Dendritic cell treated with granulocyte-macrophage colony-stimulating factor and Interleukin-4, amounts not matched to agents 40 ng/mL and 50 ng/mL, for 4 days (primary cell): Measurements from ENCODE around the gene PPM1L.
A peak's percentile ranks its signal among the peaks of the same experiment; 100 is the strongest.
"Not testable (repeated sequence)": the region's sequence is repeated elsewhere in the genome, so short reads cannot be mapped to it uniquely, and the experiment has no call there.

Experiments
- H3K27ac Mint-ChIP-seq: one replicate; pipeline ENCODE4 v1.8.0; 2022; ENCODE audit warnings: mild to moderate bottlenecking, mixed read lengths
- H3K27me3 Mint-ChIP-seq: one replicate; pipeline ENCODE4 v1.8.0; 2022; ENCODE audit warnings: mild to moderate bottlenecking, mixed read lengths
- H3K36me3 Mint-ChIP-seq: one replicate; pipeline ENCODE4 v1.8.0; 2022; ENCODE audit warnings: low read depth, mixed read lengths
- H3K4me1 Mint-ChIP-seq: one replicate; pipeline ENCODE4 v1.8.0; 2022; ENCODE audit warnings: low read depth, mixed read lengths
- H3K4me3 Mint-ChIP-seq: one replicate; pipeline ENCODE4 v1.8.0; 2022; ENCODE audit warnings: mild to moderate bottlenecking, moderate library complexity, mixed read lengths
- H3K9me3 Mint-ChIP-seq: one replicate; pipeline ENCODE4 v1.8.0; 2022; ENCODE audit warnings: mixed read lengths
- intact Hi-C: fragments of 100-400 bp; cut with micrococcal nuclease; formaldehyde crosslinking; loops from one replicate; pipeline ENCODE4 v1.15.0; 2022

The PPM1L gene

GRCh38 chr3:161026612-161027510 lies 270.8 kb downstream of the PPM1L start:
- Mint-ChIP-seq H3K27me3 (no peaks in the 10 kb centered on the region), H3K27ac (no peak overlapping the region), H3K9me3 (peaks cover 21% of the 10 kb centered on the region), H3K36me3 (peaks cover 62% of the 10 kb centered on the region), H3K4me1 (peaks cover 46% of the 10 kb centered on the region), H3K4me3 (no peak overlapping the region)
- intact Hi-C loops = no loop called here

DNA sequence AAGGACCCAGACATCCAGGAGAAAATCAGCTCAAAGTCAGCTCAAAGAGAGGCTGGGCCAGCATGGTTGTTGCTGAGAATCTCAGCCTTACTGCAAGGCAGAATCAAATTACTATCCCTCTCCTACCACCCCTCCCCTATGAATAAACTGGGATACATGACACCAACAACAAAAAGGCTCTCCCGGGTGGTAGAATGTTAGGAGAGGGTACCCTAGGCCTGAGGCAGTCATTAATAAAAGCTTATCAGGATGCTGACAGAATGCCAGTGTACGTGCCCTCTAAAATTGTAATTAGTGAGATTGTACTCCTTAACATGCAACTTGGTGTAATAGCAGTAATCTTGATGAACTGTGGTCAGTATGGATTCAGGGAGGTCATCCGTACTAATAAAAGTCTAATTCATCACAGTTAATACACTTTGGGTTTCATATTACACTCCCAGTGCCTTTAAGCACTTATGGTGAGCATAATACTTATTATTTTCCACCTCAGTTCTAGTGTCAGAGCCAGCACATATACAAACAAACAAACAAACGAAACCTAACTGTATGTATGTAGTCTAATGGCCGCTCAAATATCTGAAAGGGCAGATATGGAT lies 272.6 kb downstream of the PPM1L start:
- peaks cover 49% of the 10 kb centered on the region for H3K4me1 Mint-ChIP-seq
- H3K27me3 Mint-ChIP-seq = no peaks in the 10 kb centered on the region
- peaks cover 64% of the 10 kb centered on the region for H3K36me3 Mint-ChIP-seq
- intact Hi-C loops = no loop called here
- H3K27ac Mint-ChIP-seq = no peak overlapping the region
- H3K4me3 Mint-ChIP-seq = no peak overlapping the region
- peaks cover 5% of the 10 kb centered on the region for H3K9me3 Mint-ChIP-seq

- Mint-ChIP-seq H3K4me3 (no peak overlapping the region), H3K4me1 (peaks cover 71% of the 10 kb centered on the region), H3K27me3 (no peaks in the 10 kb centered on the region), H3K36me3 (peaks cover 59% of the 10 kb centered on the region), H3K9me3 (no peaks in the 10 kb centered on the region), H3K27ac (peak overlapping the region; percentile 63)
- intact Hi-C loops = no loop called here
Observed at GRCh38 chr3:161031134-161031533, 275.1 kb downstream of the PPM1L start.

DNA sequence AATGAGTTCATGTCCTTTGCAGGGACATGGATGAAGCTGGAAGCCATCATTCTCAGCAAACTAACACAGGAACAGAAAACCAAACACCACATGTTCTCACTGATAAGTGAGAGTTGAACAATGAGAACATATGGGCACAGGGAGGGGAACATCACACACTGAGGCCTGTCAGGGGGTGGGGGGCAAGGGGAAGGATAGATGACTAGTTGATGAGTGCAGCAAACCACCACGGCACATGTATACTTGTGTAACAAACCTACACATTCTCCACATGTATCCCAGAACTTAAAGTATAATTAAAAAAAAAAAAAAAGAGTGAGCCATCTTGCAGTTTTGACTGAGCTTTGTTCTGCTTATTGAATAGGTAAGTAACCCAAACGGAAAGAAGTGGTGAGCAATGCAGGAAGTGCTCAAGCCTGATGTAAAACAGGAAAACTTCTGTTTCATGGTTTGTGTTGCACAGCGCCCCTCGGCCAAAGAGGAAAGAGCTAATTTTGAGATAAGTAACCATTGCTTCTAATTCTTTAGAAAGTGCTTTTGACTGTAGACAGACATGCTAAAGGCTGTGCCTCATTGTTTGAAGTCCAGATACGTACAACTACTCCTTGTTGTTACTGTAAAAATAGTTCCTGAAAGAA lies 279.0 kb downstream of the PPM1L start:
- peaks cover 62% of the 10 kb centered on the region for H3K4me1 Mint-ChIP-seq
- H3K27ac Mint-ChIP-seq = peak overlapping the region; percentile 80
- peaks cover 54% of the 10 kb centered on the region for H3K36me3 Mint-ChIP-seq
- not testable (repeated sequence) for H3K9me3 Mint-ChIP-seq, H3K27me3 Mint-ChIP-seq
- peak overlapping the region; percentile 27 for H3K4me3 Mint-ChIP-seq
- intact Hi-C loops = loop anchor here (1.0 to 5.0 kb wide), 3 partner anchors 37 to 280 kb away; partner anchors contain the start of gene NMD3

- no peak overlapping the region for H3K4me3 Mint-ChIP-seq
- H3K9me3 Mint-ChIP-seq = no peaks in the 10 kb centered on the region
- peaks cover 51% of the 10 kb centered on the region for H3K36me3 Mint-ChIP-seq
- peaks cover 56% of the 10 kb centered on the region for H3K4me1 Mint-ChIP-seq
- intact Hi-C loops = loop anchor here (1.0 to 5.0 kb wide), 3 partner anchors 37 to 280 kb away; partner anchors contain the start of gene NMD3
- peak overlapping the region; percentile 80 for H3K27ac Mint-ChIP-seq
- H3K27me3 Mint-ChIP-seq = no peaks in the 10 kb centered on the region
Observed at GRCh38 chr3:161035711-161036110, 279.7 kb downstream of the PPM1L start.

DNA sequence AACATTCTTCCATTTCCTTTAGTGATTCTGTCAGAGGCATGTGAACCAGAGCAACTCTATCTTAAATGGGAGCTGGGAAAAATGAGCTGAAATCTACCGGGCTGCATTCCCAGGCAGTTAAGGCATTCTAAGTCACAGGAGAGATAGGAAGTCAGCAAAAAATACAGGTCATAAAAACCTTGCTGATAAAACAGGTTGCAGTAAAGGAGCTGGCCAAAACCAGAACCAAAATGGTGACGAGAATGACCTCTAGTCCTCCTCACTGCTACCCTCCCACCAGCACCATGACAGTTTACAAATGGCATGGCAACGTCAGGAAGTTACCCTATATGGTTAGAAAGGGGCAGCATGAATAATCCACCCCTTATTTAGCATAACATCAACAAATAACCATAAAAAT lies 282.7 kb downstream of the PPM1L start:
- Mint-ChIP-seq H3K27me3 (no peaks in the 10 kb centered on the region), H3K36me3 (peaks cover 36% of the 10 kb centered on the region)
- intact Hi-C loops = loop anchor here (5.0 kb wide), 1 partner anchor 34 kb away; no protein-coding TSS in a partner anchor

GRCh38 chr3:161042023-161042501 lies 286.0 kb downstream of the PPM1L start:
- Mint-ChIP-seq H3K4me3 (no peak overlapping the region), H3K9me3 (peaks cover 10% of the 10 kb centered on the region), H3K27me3 (no peaks in the 10 kb centered on the region), H3K27ac (no peak overlapping the region), H3K4me1 (peaks cover 19% of the 10 kb centered on the region), H3K36me3 (peaks cover 52% of the 10 kb centered on the region)
- intact Hi-C loops = no loop called here

More for the DNA sequence above, 282.7 kb downstream of the PPM1L start:
- Mint-ChIP-seq H3K4me3 (no peak overlapping the region), H3K9me3 (no peaks in the 10 kb centered on the region), H3K27ac (no peak overlapping the region), H3K4me1 (peaks cover 53% of the 10 kb centered on the region)

GRCh38 chr3:161043336-161044035 lies 287.5 kb downstream of the PPM1L start:
- no peak overlapping the region for H3K27ac Mint-ChIP-seq

GRCh38 chr3:161049683-161050248 lies 293.7 kb downstream of the PPM1L start:
- Mint-ChIP-seq H3K9me3 (peaks cover 10% of the 10 kb centered on the region), H3K4me1 (peaks cover 45% of the 10 kb centered on the region), H3K27ac (peak overlapping the region; percentile 76), H3K4me3 (no peak overlapping the region), H3K27me3 (no peaks in the 10 kb centered on the region), H3K36me3 (peaks cover 16% of the 10 kb centered on the region)
- intact Hi-C loops = no loop called here

More at GRCh38 chr3:161043336-161044035, 287.5 kb downstream of the PPM1L start:
- intact Hi-C loops = no loop called here
- H3K4me3 Mint-ChIP-seq = no peak overlapping the region
- peaks cover 10% of the 10 kb centered on the region for H3K9me3 Mint-ChIP-seq
- peaks cover 45% of the 10 kb centered on the region for H3K36me3 Mint-ChIP-seq
- H3K4me1 Mint-ChIP-seq = peaks cover 16% of the 10 kb centered on the region
- H3K27me3 Mint-ChIP-seq = no peaks in the 10 kb centered on the region

- Mint-ChIP-seq H3K9me3 (peaks cover under 1% of the 10 kb centered on the region), H3K27ac (peak overlapping the region; percentile 58), H3K36me3 (peaks cover 5% of the 10 kb centered on the region), H3K27me3 (no peaks in the 10 kb centered on the region), H3K4me1 (peaks cover 53% of the 10 kb centered on the region), H3K4me3 (no peak overlapping the region)
- intact Hi-C loops = no loop called here
Observed at GRCh38 chr3:161050935-161051334, 294.9 kb downstream of the PPM1L start.

- no peak overlapping the region for H3K4me3 Mint-ChIP-seq
- peaks cover 53% of the 10 kb centered on the region for H3K4me1 Mint-ChIP-seq
- no peaks in the 10 kb centered on the region for H3K9me3 Mint-ChIP-seq
- no peaks in the 10 kb centered on the region for H3K27me3 Mint-ChIP-seq
- peaks cover 8% of the 10 kb centered on the region for H3K36me3 Mint-ChIP-seq
- intact Hi-C loops = no loop called here
- H3K27ac Mint-ChIP-seq = peak overlapping the region; percentile 77
Observed at GRCh38 chr3:161051856-161052255, 295.8 kb downstream of the PPM1L start.

- Mint-ChIP-seq H3K27me3 (no peaks in the 10 kb centered on the region), H3K9me3 (no peaks in the 10 kb centered on the region), H3K4me1 (peaks cover 54% of the 10 kb centered on the region), H3K27ac (peak overlapping the region; percentile 63), H3K4me3 (no peak overlapping the region), H3K36me3 (peaks cover 31% of the 10 kb centered on the region)
- intact Hi-C loops = no loop called here
Observed at GRCh38 chr3:161054860-161055604, 299.0 kb downstream of the PPM1L start.
